Loucy (cell line): ENCODE data around the gene ARF1.

ENCODE experiments used
- H2AFZ ChIP-seq: fragments of 200-600 bp; sonication (generic); 2 replicates; pipeline ENCODE4 v1.6.0; 2016; ENCODE audit warnings: antibody characterized with exemption, mild to moderate bottlenecking, low read length, moderate library complexity
- H3F3A ChIP-seq: fragments of 200-600 bp; 2 replicates; pipeline ENCODE4 v1.6.0; 2016; ENCODE audit warnings: antibody characterized with exemption, low read depth, mild to moderate bottlenecking
- H3K27me3 ChIP-seq: fragments of 200-600 bp; sonication (generic); 2 replicates; pipeline ENCODE4 v1.6.1; 2014; ENCODE audit warnings: low read length, mild to moderate bottlenecking; ENCODE audit not compliant: insufficient read depth, poor library complexity, severe bottlenecking
- H3K36me3 ChIP-seq: fragments of 200-600 bp; sonication (generic); 2 replicates; pipeline ENCODE4 v1.6.1; 2016; ENCODE audit warnings: low read length; ENCODE audit not compliant: insufficient read depth
- H3K4me1 ChIP-seq: fragments of 200-600 bp; sonication (generic); 2 replicates; pipeline ENCODE4 v1.5.1; 2014; ENCODE audit warnings: low read length, mild to moderate bottlenecking; ENCODE audit not compliant: insufficient read depth, poor library complexity, severe bottlenecking
- H3K4me2 ChIP-seq: fragments of 200-600 bp; sonication (generic); 2 replicates; pipeline ENCODE4 v1.6.0; 2014; ENCODE audit warnings: antibody characterized with exemption, low read length, low read depth, mild to moderate bottlenecking; ENCODE audit not compliant: poor library complexity, severe bottlenecking
- H3K4me3 ChIP-seq: fragments of 200-600 bp; sonication (generic); 2 replicates; pipeline ENCODE4 v1.5.1; 2014; ENCODE audit warnings: low read length, mild to moderate bottlenecking, mixed read lengths; ENCODE audit not compliant: poor library complexity, severe bottlenecking
- H3K79me2 ChIP-seq: fragments of 200-600 bp; sonication (generic); 2 replicates; pipeline ENCODE4 v1.6.1; 2014; ENCODE audit warnings: low read length; ENCODE audit not compliant: insufficient read depth
- H3K9ac ChIP-seq: fragments of 200-600 bp; sonication (generic); 2 replicates; pipeline ENCODE4 v1.6.0; 2014; ENCODE audit warnings: mild to moderate bottlenecking, low read depth, low read length, moderate library complexity; ENCODE audit not compliant: poor library complexity, severe bottlenecking
- H3K9me2 ChIP-seq: fragments of 200-600 bp; sonication (generic); replicated peaks from 2 replicates; pipeline ENCODE4 v1.6.1; 2016; ENCODE audit warnings: low read depth, low read length, mixed read lengths
- H3K9me3 ChIP-seq: fragments of 200-600 bp; sonication (generic); 2 replicates; pipeline ENCODE4 v1.6.1; 2014; ENCODE audit warnings: mild to moderate bottlenecking, antibody characterized with exemption, low read length, low read depth; ENCODE audit not compliant: insufficient read depth
- H4K20me1 ChIP-seq: fragments of 200-600 bp; sonication (generic); 2 replicates; pipeline ENCODE4 v1.6.0; 2014; ENCODE audit warnings: antibody characterized with exemption, low read length, mild to moderate bottlenecking; ENCODE audit not compliant: insufficient read depth, poor library complexity, severe bottlenecking
- EZH2phosphoT487 ChIP-seq: fragments of 200-600 bp; IDR thresholded peaks from 2 replicates; pipeline ENCODE4 v1.6.1; 2018; ENCODE audit warnings: antibody characterized with exemption, mild to moderate bottlenecking, moderate library complexity, borderline replicate concordance
- TF ChIP-seq, protein P1 (sequence below): fragments of 200-600 bp; sonication (generic); conservative IDR thresholded peaks from 2 replicates; pipeline ENCODE4 v1.5.1; 2014; ENCODE audit warnings: mild to moderate bottlenecking, antibody characterized with exemption, low read length

Gene ARF1

DNA sequence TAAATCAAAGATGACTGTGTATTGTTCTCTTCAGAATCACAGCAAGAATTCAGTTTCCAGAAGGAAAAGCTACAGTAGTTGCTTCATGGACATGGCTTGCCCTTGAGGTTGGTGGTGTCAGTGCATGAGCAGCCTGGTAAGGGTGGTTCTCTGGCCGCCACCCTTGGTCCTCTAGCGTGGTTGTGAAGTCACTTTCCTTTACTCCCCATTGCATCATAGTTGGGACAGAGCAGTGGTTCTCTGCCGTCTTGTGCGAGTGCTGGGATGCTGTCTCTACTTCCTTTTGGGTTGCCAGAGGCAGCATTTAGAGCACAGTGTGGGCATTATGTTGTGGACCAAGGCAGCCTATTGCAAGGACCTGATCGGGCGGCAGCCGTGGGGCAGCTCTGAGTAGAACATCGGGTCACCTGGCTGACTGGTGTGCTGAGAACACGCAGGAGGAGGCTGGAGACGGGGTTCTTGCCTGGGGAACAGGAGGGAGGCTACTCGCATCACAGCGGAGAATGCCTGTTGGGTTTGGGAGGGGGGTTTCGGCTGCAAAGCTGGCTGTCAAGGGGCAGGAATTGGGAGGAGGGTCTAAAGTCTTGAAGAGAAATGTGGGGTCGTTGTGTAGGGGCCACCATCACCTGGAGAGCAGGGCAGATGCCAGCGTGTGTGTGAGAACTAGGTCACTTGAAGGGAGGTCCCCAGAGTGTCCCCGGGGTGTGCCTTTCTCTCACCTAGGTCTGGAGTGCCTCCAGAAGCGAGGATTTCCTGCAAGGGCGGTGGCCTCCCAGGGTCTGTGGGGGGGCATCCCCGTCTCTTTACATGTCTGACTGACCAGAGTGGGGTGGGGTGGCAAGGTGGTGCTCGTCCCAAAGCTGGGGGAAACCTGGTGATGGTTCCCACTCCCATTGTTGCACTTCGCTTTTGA, 6.3 kb downstream of the ARF1 start:
- Histone ChIP-seq H3K4me3 (peak overlapping the region; percentile 81), H3K79me2 (peaks cover 100% of the 10 kb centered on the region), H3K4me2 (peak overlapping the region; percentile 88), H2AFZ (no peak overlapping the region), H3K27me3 (no peaks in the 10 kb centered on the region), H3K9me2 (no peaks in the 10 kb centered on the region), H3F3A (no peaks in the 10 kb centered on the region), H3K9me3 (peaks cover under 1% of the 10 kb centered on the region; the same call in 1 of the 2 replicates), H3K36me3 (peaks cover 23% of the 10 kb centered on the region; the same call in 1 of the 2 replicates), H3K4me1 (peaks cover 64% of the 10 kb centered on the region), H4K20me1 (peaks cover 94% of the 10 kb centered on the region), H3K9ac (no peak overlapping the region)
- no peak for TF ChIP-seq EZH2phosphoT487
- TF ChIP-seq, protein P1, sequence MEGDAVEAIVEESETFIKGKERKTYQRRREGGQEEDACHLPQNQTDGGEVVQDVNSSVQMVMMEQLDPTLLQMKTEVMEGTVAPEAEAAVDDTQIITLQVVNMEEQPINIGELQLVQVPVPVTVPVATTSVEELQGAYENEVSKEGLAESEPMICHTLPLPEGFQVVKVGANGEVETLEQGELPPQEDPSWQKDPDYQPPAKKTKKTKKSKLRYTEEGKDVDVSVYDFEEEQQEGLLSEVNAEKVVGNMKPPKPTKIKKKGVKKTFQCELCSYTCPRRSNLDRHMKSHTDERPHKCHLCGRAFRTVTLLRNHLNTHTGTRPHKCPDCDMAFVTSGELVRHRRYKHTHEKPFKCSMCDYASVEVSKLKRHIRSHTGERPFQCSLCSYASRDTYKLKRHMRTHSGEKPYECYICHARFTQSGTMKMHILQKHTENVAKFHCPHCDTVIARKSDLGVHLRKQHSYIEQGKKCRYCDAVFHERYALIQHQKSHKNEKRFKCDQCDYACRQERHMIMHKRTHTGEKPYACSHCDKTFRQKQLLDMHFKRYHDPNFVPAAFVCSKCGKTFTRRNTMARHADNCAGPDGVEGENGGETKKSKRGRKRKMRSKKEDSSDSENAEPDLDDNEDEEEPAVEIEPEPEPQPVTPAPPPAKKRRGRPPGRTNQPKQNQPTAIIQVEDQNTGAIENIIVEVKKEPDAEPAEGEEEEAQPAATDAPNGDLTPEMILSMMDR: no peak

DNA sequence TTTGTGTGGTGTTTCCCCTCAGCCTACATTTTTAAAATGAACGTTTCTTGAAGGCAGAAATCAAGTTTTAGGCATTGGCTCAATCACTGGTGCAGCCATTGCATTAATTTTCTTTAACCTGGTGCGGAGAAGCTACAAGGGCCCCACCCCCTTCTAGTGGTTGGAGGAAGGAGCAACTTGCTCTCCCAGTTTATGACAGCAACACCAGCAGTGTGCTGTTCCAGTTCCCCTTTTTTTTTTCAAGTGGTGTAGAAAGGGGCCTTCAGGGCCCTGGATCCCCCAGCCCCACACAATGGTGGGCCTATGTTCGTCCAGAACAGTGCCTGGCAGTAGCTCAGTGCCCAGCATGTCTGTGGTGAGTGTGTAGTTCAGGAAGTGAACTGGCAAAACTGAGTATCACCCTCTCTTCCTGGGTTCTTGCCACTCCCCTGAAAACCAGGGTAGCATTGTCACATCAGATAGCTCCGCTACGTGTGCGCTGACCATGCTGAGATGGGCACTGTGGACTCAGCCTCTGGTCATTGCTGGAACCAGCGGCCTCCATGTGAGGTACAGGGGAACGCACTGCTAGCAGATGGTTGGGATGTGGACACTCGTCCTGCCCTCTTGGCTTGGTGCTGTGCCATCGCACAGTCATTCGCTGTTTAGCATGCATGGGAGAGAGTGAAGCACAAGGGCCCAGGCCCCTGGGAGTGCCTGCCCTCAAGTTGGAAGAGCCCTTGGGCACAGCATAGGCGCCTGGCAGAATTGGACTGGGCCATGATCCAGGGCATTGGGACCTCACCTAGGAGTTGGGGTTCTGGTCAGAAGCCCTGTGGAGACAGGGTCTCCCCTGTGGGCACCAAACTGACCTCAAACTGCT, 7.2 kb downstream of the ARF1 start:
- Histone ChIP-seq H3K27me3 (no peaks in the 10 kb centered on the region), H3K9me3 (peaks cover 10% of the 10 kb centered on the region; the same call in 1 of the 2 replicates), H3K36me3 (peaks cover 27% of the 10 kb centered on the region; the same call in 1 of the 2 replicates), H2AFZ (no peak overlapping the region), H4K20me1 (peaks cover 89% of the 10 kb centered on the region), H3K9me2 (no peaks in the 10 kb centered on the region), H3K4me1 (peaks cover 57% of the 10 kb centered on the region), H3K4me3 (peak overlapping the region; percentile 11), H3K9ac (no peak overlapping the region), H3F3A (no peaks in the 10 kb centered on the region), H3K4me2 (peak overlapping the region; percentile 88), H3K79me2 (peaks cover 100% of the 10 kb centered on the region)
- TF ChIP-seq, protein P1: no peak
- no peak for TF ChIP-seq EZH2phosphoT487

DNA sequence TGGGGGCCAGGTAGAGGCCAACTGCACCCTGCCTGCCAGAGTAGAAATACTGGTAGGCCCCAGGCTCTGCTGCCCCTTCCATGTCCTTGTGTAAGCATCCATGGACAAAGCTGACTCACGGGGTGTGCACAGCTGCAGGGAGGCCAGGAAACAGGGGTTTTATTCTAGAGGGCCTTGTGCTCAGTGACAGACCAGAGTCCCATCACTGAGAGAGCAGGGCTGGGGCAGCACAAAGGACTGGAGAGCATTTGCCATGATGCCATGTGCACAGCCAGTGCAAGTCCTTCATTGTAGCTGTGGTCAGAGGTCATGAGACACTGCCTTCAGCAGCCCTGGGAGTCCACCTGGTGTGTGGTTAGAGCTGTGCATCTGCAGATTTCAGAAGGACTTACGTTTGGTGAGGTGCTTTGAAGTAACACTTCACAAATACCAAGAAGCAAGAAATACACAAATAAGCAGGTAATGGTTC, 8.1 kb downstream of the ARF1 start:
- no peaks in the 10 kb centered on the region for H3K27me3 ChIP-seq
- H2AFZ ChIP-seq: no peak overlapping the region
- H3K36me3 ChIP-seq: peaks cover 27% of the 10 kb centered on the region; the same call in 1 of the 2 replicates
- peak overlapping the region; percentile 88 for H3K4me2 ChIP-seq
- H3K9ac ChIP-seq: peak overlapping the region; percentile 12
- peaks cover 100% of the 10 kb centered on the region for H3K79me2 ChIP-seq
- peak overlapping the region; percentile 11 for H3K4me3 ChIP-seq
- H4K20me1 ChIP-seq: peaks cover 89% of the 10 kb centered on the region
- TF ChIP-seq, protein P1: no peak
- no peak for TF ChIP-seq EZH2phosphoT487
- no peaks in the 10 kb centered on the region for H3F3A ChIP-seq
- peaks cover 48% of the 10 kb centered on the region for H3K4me1 ChIP-seq
- peaks cover 13% of the 10 kb centered on the region; the same call in 1 of the 2 replicates for H3K9me3 ChIP-seq
- no peaks in the 10 kb centered on the region for H3K9me2 ChIP-seq
